GM12878 (cell line): Measurements from ENCODE around the gene ZYG11B. TPM values are rescaled to one million over a fixed set of nuclear protein-coding genes. Genes with fewer than 3 reads are reported as not detected.
A peak's percentile ranks its signal among the peaks of the same experiment; 100 is the strongest.

ENCODE experiments used
- BRCA1 ChIP-seq: IDR thresholded peaks from 2 replicates; pipeline ENCODE4 v1.6.1; 2011; ENCODE audit warnings: low read depth, low read length, improper control_type of control experiment
- E2F8 ChIP-seq: fragments of 450-650 bp; IDR thresholded peaks from 2 replicates; pipeline ENCODE4 v1.6.1; 2018; ENCODE audit warnings: mild to moderate bottlenecking, low read depth, moderate library complexity; ENCODE audit not compliant: partially characterized antibody
- EED ChIP-seq: sonication (generic); IDR thresholded peaks from 2 replicates; pipeline ENCODE4 v1.6.1; 2016; ENCODE audit warnings: antibody characterized with exemption, low read depth
- FOXK2 ChIP-seq: fragments of 450-650 bp; IDR thresholded peaks from 2 replicates; pipeline ENCODE4 v1.6.1; 2017; ENCODE audit warnings: mild to moderate bottlenecking, moderate library complexity
- HSF1 ChIP-seq: fragments of 150-350 bp; IDR thresholded peaks from 2 replicates; pipeline ENCODE4 v1.6.1; 2014; ENCODE audit warnings: mild to moderate bottlenecking, low read depth, low read length
- IKZF1 ChIP-seq: fragments of 450-650 bp; conservative IDR thresholded peaks from 2 replicates; pipeline ENCODE4 v1.6.1; 2017; ENCODE audit warnings: antibody characterized with exemption, mild to moderate bottlenecking
- IRF4 ChIP-seq: IDR thresholded peaks from 2 replicates; pipeline ENCODE4 v1.6.1; 2011; ENCODE audit warnings: low read depth, low read length
- JUNB ChIP-seq: IDR thresholded peaks from 2 replicates; pipeline ENCODE4 v1.6.1; 2016; ENCODE audit warnings: antibody characterized with exemption, mild to moderate bottlenecking
- NR2F1 ChIP-seq: fragments of 450-650 bp; conservative IDR thresholded peaks from 2 replicates; pipeline ENCODE4 v1.6.1; 2017; ENCODE audit warnings: mild to moderate bottlenecking
- POLR2A ChIP-seq: IDR thresholded peaks from 2 replicates; pipeline ENCODE4 v1.6.1; 2011; ENCODE audit warnings: low read depth, mild to moderate bottlenecking, low read length
- POLR2AphosphoS2 ChIP-seq: IDR thresholded peaks from 2 replicates; pipeline ENCODE4 v1.6.1; 2011; ENCODE audit warnings: low read depth, mild to moderate bottlenecking, low read length, improper control_type of control experiment, moderate library complexity
- RUNX3 ChIP-seq: IDR thresholded peaks from 2 replicates; pipeline ENCODE4 v1.6.1; 2012; ENCODE audit warnings: low read length, inconsistent platforms
- SRF ChIP-seq, 2 experiments: IDR thresholded peaks; 2 replicates each; pipeline ENCODE4 v1.6.1; 2011; ENCODE audit warnings: low read depth in 2 of 2, low read length in 2 of 2, mild to moderate bottlenecking in 1 of 2, moderate library complexity in 1 of 2
- polyA plus RNA-seq, 11 experiments: library from polyadenylated mRNA; depleted of rRNA in 4 of 11; unstranded in 6 of 11; stranded (reverse) in 5 of 11; fragments of >200 nt; fragmentation: Nextera tagmentation in 4 of 11; fragmentation: Illumina TruSeq in 1 of 11; extraction: Ambion mirVana in 4 of 11; extraction: Trizol in 1 of 11; gene quantifications; 1 replicate in 1 of 11; 2 replicates in 10 of 11; pipeline versions ENCODE4 v1.2.1 to v1.2.3, GENCODE V29; 2011 to 2016; ENCODE audit warnings: inconsistent platforms in 2 of 11, missing spikeins in 2 of 11, low read depth in 1 of 11
- total RNA-seq, 4 experiments: library from RNA; depleted of rRNA in 3 of 4; stranded (reverse); fragments of >200 nt in 3 of 4; fragmentation: Illumina TruSeq in 1 of 4; extraction: Trizol in 1 of 4; gene quantifications; 2 replicates each; pipeline versions ENCODE4 v1.2.1 to v1.2.3, GENCODE V29; 2013 to 2021
- TF ChIP-seq, protein P1 (sequence below): fragments of 150-350 bp; IDR thresholded peaks from 2 replicates; pipeline ENCODE4 v1.6.1; 2016; ENCODE audit warnings: low read depth, low read length
- TF ChIP-seq, protein P2 (sequence below): fragments of 450-650 bp; IDR thresholded peaks from 2 replicates; pipeline ENCODE4 v1.6.1; 2018; ENCODE audit warnings: borderline replicate concordance, mild to moderate bottlenecking; ENCODE audit not compliant: partially characterized antibody
- TF ChIP-seq, protein P3 (sequence below): fragments of 450-650 bp; IDR thresholded peaks from 2 replicates; pipeline ENCODE4 v1.6.1; 2017; ENCODE audit warnings: mild to moderate bottlenecking, low read depth, inconsistent platforms; ENCODE audit not compliant: poor library complexity, severe bottlenecking

Gene ZYG11B
- total and polyA plus RNA-seq, 10 of the 15 experiments (the other 5 are each of a cell fraction or from before 2014, with no cell fraction given), result 1.8 to 8.5 (median 5.3) TPM

GRCh38 chr1:52842643-52843310 lies 116.5 kb downstream of the ZYG11B start, which contains the start of gene ZYG11A (continued):
- TF ChIP-seq, protein P1, sequence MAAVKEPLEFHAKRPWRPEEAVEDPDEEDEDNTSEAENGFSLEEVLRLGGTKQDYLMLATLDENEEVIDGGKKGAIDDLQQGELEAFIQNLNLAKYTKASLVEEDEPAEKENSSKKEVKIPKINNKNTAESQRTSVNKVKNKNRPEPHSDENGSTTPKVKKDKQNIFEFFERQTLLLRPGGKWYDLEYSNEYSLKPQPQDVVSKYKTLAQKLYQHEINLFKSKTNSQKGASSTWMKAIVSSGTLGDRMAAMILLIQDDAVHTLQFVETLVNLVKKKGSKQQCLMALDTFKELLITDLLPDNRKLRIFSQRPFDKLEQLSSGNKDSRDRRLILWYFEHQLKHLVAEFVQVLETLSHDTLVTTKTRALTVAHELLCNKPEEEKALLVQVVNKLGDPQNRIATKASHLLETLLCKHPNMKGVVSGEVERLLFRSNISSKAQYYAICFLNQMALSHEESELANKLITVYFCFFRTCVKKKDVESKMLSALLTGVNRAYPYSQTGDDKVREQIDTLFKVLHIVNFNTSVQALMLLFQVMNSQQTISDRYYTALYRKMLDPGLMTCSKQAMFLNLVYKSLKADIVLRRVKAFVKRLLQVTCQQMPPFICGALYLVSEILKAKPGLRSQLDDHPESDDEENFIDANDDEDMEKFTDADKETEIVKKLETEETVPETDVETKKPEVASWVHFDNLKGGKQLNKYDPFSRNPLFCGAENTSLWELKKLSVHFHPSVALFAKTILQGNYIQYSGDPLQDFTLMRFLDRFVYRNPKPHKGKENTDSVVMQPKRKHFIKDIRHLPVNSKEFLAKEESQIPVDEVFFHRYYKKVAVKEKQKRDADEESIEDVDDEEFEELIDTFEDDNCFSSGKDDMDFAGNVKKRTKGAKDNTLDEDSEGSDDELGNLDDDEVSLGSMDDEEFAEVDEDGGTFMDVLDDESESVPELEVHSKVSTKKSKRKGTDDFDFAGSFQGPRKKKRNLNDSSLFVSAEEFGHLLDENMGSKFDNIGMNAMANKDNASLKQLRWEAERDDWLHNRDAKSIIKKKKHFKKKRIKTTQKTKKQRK, result no peak
- TF ChIP-seq SRF (IDR thresholded peaks at IDR 0.05; ENCODE audit: low read depth in 2 of 2, low read length in 2 of 2) (no peak), JUNB (no peak), POLR2A (peak; percentile 55; the same call in 1 of the 2 replicates), BRCA1 (peak; percentile 89), NR2F1 (peak; percentile 54; the same call in 1 of the 2 replicates), EED (no peak), IRF4 (no peak), POLR2AphosphoS2 (no peak), E2F8 (no peak), FOXK2 (no peak), RUNX3 (peak; percentile 26; the same call in 1 of the 2 replicates), IKZF1 (peak; percentile 97), HSF1 (no peak)
- TF ChIP-seq, protein P2, sequence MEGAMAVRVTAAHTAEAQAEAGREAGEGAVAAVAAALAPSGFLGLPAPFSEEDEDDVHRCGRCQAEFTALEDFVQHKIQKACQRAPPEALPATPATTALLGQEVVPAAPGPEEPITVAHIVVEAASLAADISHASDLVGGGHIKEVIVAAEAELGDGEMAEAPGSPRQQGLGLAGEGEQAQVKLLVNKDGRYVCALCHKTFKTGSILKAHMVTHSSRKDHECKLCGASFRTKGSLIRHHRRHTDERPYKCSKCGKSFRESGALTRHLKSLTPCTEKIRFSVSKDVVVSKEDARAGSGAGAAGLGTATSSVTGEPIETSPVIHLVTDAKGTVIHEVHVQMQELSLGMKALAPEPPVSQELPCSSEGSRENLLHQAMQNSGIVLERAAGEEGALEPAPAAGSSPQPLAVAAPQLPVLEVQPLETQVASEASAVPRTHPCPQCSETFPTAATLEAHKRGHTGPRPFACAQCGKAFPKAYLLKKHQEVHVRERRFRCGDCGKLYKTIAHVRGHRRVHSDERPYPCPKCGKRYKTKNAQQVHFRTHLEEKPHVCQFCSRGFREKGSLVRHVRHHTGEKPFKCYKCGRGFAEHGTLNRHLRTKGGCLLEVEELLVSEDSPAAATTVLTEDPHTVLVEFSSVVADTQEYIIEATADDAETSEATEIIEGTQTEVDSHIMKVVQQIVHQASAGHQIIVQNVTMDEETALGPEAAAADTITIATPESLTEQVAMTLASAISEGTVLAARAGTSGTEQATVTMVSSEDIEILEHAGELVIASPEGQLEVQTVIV, result no peak
- TF ChIP-seq, protein P3, sequence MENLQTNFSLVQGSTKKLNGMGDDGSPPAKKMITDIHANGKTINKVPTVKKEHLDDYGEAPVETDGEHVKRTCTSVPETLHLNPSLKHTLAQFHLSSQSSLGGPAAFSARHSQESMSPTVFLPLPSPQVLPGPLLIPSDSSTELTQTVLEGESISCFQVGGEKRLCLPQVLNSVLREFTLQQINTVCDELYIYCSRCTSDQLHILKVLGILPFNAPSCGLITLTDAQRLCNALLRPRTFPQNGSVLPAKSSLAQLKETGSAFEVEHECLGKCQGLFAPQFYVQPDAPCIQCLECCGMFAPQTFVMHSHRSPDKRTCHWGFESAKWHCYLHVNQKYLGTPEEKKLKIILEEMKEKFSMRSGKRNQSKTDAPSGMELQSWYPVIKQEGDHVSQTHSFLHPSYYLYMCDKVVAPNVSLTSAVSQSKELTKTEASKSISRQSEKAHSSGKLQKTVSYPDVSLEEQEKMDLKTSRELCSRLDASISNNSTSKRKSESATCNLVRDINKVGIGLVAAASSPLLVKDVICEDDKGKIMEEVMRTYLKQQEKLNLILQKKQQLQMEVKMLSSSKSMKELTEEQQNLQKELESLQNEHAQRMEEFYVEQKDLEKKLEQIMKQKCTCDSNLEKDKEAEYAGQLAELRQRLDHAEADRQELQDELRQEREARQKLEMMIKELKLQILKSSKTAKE, result no peak
